NCI-H226 (cell line): ENCODE measurements around the gene PGBD1.
"Not testable (repeated sequence)": the region's sequence is repeated elsewhere in the genome, so short reads cannot be mapped to it uniquely, and the experiment has no call there.

Source experiments
- DNase-seq: peaks from one replicate; pipeline ENCODE4 v3.0.0-alpha.2; 2015

The PGBD1 gene

GRCh38 chr6:28269492-28269891 lies 11.9 kb upstream of the PGBD1 start:
- DNase-seq, result peak; percentile 70

GRCh38 chr6:28274888-28275287 lies 6.5 kb upstream of the PGBD1 start:
- no peak for DNase-seq

GRCh38 chr6:28277746-28278145 lies 3.6 kb upstream of the PGBD1 start:
- no peak for DNase-seq

GRCh38 chr6:28280595-28281287 lies 631 bp upstream of the PGBD1 start:
- no peak for DNase-seq

- no peak for DNase-seq
Observed at GRCh38 chr6:28282926-28283325, 1.6 kb downstream of the PGBD1 start.

GRCh38 chr6:28291573-28291972 lies 10.2 kb downstream of the PGBD1 start:
- no peak for DNase-seq

- DNase-seq, result no peak
Observed at GRCh38 chr6:28295326-28295725, 14.0 kb downstream of the PGBD1 start.

GRCh38 chr6:28296520-28297060 lies 15.2 kb downstream of the PGBD1 start:
- no peak for DNase-seq

- no peak for DNase-seq
Observed at GRCh38 chr6:28303570-28303969, 22.2 kb downstream of the PGBD1 start.

GRCh38 chr6:28306363-28306762 lies 25.0 kb downstream of the PGBD1 start:
- not testable (repeated sequence) for DNase-seq

GRCh38 chr6:28311139-28311823 lies 29.9 kb downstream of the PGBD1 start:
- no peak for DNase-seq

GRCh38 chr6:28312939-28313338 lies 31.6 kb downstream of the PGBD1 start:
- DNase-seq, result no peak

- DNase-seq, result no peak
Observed at GRCh38 chr6:28315628-28316027, 34.3 kb downstream of the PGBD1 start.

GRCh38 chr6:28317866-28318265 lies 36.5 kb downstream of the PGBD1 start:
- not testable (repeated sequence) for DNase-seq

- DNase-seq, result no peak
Observed at GRCh38 chr6:28322661-28323060, 41.3 kb downstream of the PGBD1 start.

GRCh38 chr6:28323813-28324424 lies 42.5 kb downstream of the PGBD1 start:
- no peak for DNase-seq

- no peak for DNase-seq
Observed at GRCh38 chr6:28326371-28326948, 45.1 kb downstream of the PGBD1 start.

- no peak for DNase-seq
Observed at GRCh38 chr6:28330041-28330440, 48.7 kb downstream of the PGBD1 start.

- DNase-seq, result no peak
Observed at GRCh38 chr6:28333047-28333446, 51.7 kb downstream of the PGBD1 start.

- DNase-seq, result no peak
Observed at GRCh38 chr6:28333599-28334018, 52.2 kb downstream of the PGBD1 start.

GRCh38 chr6:28334286-28335039 lies 53.1 kb downstream of the PGBD1 start:
- DNase-seq, result no peak

GRCh38 chr6:28335040-28335563 lies 53.7 kb downstream of the PGBD1 start:
- DNase-seq, result no peak
